Mucosa of gallbladder (tissue), 1 donor: ENCODE data around the gene GP9. TPM values are rescaled to one million over a fixed set of nuclear protein-coding genes. Genes with fewer than 3 reads are reported as not detected.
"Not testable (repeated sequence)": the region's sequence is repeated elsewhere in the genome, so short reads cannot be mapped to it uniquely, and the experiment has no call there.

Experiments used
- DNase-seq: peaks from one replicate; pipeline ENCODE4 v3.0.0-alpha.2; 2020; ENCODE audit warnings: low spot score
- total RNA-seq: library from RNA; stranded (reverse); gene quantifications from one replicate; pipeline ENCODE4 v1.2.1, GENCODE V29; 2021
- donor health status: DM: no; HTN: no; CAD: no.

The GP9 gene
- total RNA-seq, 1 donor from 2014 or later, result not detected

DNA sequence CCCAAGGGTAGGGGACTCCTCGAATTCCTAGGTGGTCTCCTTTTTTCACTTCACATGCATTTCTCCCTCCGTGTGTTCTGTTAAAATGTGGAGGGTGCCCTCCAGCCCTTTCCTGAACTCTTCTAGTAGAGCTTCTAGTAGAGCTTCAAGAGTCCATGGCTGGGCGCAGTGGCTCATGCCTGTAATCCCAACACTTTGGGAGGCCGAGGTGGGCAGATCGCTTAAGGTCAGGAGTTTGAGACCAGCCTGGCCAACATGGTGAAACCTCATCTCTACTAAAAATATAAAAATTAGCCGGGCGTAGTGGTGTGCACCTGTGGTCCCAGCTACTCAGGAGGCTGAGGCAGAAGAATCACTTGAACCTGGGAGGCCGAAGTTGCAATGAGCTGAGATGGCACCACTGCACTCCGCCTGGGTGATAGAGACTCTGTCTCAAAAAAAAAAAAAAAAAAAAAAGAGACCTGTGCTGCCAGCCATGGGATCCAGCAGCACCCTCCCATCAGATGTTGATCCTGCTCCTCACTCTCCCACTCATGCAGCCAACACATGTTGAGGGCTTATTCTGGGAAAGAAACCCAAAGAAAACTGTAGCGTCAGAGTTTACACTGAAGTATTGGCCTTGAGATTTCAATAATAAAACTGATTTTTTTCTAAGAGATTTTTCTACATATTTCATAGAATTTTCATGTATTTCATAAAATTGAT lies 50.6 kb downstream of the GP9 start:
- DNase-seq, result not testable (repeated sequence)

Other genes with a start within 250 kb of the GP9 start
- 38.7 TPM for gene ACAD9, start 181.2 kb upstream of the GP9 start, total RNA-seq
- 3.3 TPM for gene CFAP92, start 66.7 kb upstream of the GP9 start, total RNA-seq
- gene EFCC1, start 59.5 kb upstream of the GP9 start, total RNA-seq, result 25.1 TPM
- 36.2 TPM for gene RAB43, start 61.0 kb downstream of the GP9 start, total RNA-seq
- gene ISY1, start 100.3 kb downstream of the GP9 start, total RNA-seq, result 23.6 TPM
- gene CNBP, start 123.1 kb downstream of the GP9 start, total RNA-seq, result 315 TPM
- gene COPG1, start 188.8 kb downstream of the GP9 start, total RNA-seq, result 216 TPM
- gene HMCES, start 218.1 kb downstream of the GP9 start, total RNA-seq, result 44.3 TPM